NCI-H748 (cell line): ENCODE results near the gene LRRC66.
A peak's percentile ranks its signal among the peaks of the same experiment; 100 is the strongest.

ENCODE experiments used
- DNase-seq: peaks from one replicate; lab custom pipeline; 2025; ENCODE audit not compliant: unreplicated experiment; lab: John Stamatoyannopoulos, UW

The LRRC66 gene

GRCh38 chr4:52015366-52015765 lies 4.8 kb downstream of the LRRC66 start:
- DNase-seq = peak; percentile 10

GRCh38 chr4:52014903-52015302 lies 5.3 kb downstream of the LRRC66 start:
- DNase-seq = no peak

GRCh38 chr4:52012651-52013050 lies 7.5 kb downstream of the LRRC66 start:
- DNase-seq = no peak

- no peak for DNase-seq
Observed at GRCh38 chr4:52010986-52011385, 9.2 kb downstream of the LRRC66 start.

- no peak for DNase-seq
Observed at GRCh38 chr4:52006887-52007286, 13.3 kb downstream of the LRRC66 start.

- DNase-seq = no peak
Observed at GRCh38 chr4:52005604-52006273, 14.4 kb downstream of the LRRC66 start.

- DNase-seq = no peak
Observed at GRCh38 chr4:52004414-52004813, 15.7 kb downstream of the LRRC66 start.

GRCh38 chr4:52001616-52002015 lies 18.5 kb downstream of the LRRC66 start:
- no peak for DNase-seq

- DNase-seq = no peak
Observed at GRCh38 chr4:51999250-51999649, 20.9 kb downstream of the LRRC66 start.

GRCh38 chr4:51998837-51999236 lies 21.3 kb downstream of the LRRC66 start:
- DNase-seq = no peak

- DNase-seq = no peak
Observed at GRCh38 chr4:51997647-51998046, 22.5 kb downstream of the LRRC66 start.

- DNase-seq = no peak
Observed at GRCh38 chr4:51995647-51996220, 24.4 kb downstream of the LRRC66 start.

- no peak for DNase-seq
Observed at GRCh38 chr4:51965862-51966261, 54.3 kb downstream of the LRRC66 start.

GRCh38 chr4:51963841-51964517 lies 56.2 kb downstream of the LRRC66 start:
- DNase-seq = no peak

- no peak for DNase-seq
Observed at GRCh38 chr4:51960486-51960885, 59.7 kb downstream of the LRRC66 start.

- no peak for DNase-seq
Observed at GRCh38 chr4:51958199-51958968, 61.8 kb downstream of the LRRC66 start.
